Activated T-cell treated with anti-CD3 and anti-CD28 coated beads, Interleukin-2, amount 50 U/mL, for 72 hours (primary cell): ENCODE results near the gene CPNE9. TPM values are rescaled to one million over a fixed set of nuclear protein-coding genes. Genes with fewer than 3 reads are reported as not detected.
A peak's percentile ranks its signal among the peaks of the same experiment; 100 is the strongest.

ENCODE experiments used
- ATAC-seq, 2 donors: fragments of 150-1000 bp; cut with Tn5 transposase; replicated peaks in 1 of 2; 2 replicates each; pipeline ENCODE4 v1.10.0; 2021; ENCODE audit warnings: moderate library complexity in 2 of 2, mild to moderate bottlenecking in 1 of 2
- DNase-seq, 2 donors: peaks; one replicate each; pipeline ENCODE4 v3.0.0; 2021 to 2022; ENCODE audit warnings: mixed read lengths in 1 of 2
- H3K27ac Mint-ChIP-seq: one replicate; pipeline ENCODE4 v1.8.0; 2022; ENCODE audit warnings: mild to moderate bottlenecking, moderate library complexity, mixed read lengths
- H3K27me3 Mint-ChIP-seq: one replicate; pipeline ENCODE4 v1.8.0; 2022; ENCODE audit warnings: low read depth, mixed read lengths
- H3K36me3 Mint-ChIP-seq, 2 donors: one replicate each; pipeline ENCODE4 v1.8.0; 2022; ENCODE audit warnings: mixed read lengths in 2 of 2, mild to moderate bottlenecking in 1 of 2; ENCODE audit not compliant: insufficient read depth in 2 of 2
- H3K4me1 Mint-ChIP-seq: one replicate; pipeline ENCODE4 v1.8.0; 2022; ENCODE audit warnings: low read depth, mixed read lengths
- H3K4me3 Mint-ChIP-seq, 2 donors: one replicate each; pipeline ENCODE4 v1.8.0; 2022; ENCODE audit warnings: mild to moderate bottlenecking in 2 of 2, mixed read lengths in 2 of 2, moderate library complexity in 2 of 2
- H3K9me3 Mint-ChIP-seq, 2 donors: one replicate each; pipeline ENCODE4 v1.8.0; 2022; ENCODE audit warnings: mixed read lengths in 2 of 2
- total RNA-seq, 2 donors: library from RNA; stranded (reverse); gene quantifications; one replicate each; pipeline ENCODE4 v1.2.3, GENCODE V29; 2022

Gene CPNE9
- total RNA-seq, 2 donors from 2014 or later = 0.46 to 0.77 TPM

- H3K4me3 Mint-ChIP-seq = peak overlapping the region; percentile 93 to 96
- no peaks in the 10 kb centered on the region for H3K9me3 Mint-ChIP-seq
- peaks cover 70% of the 10 kb centered on the region for H3K4me1 Mint-ChIP-seq
- peak overlapping the region; percentile 91 for H3K27ac Mint-ChIP-seq
- DNase-seq (no peak), ATAC-seq (peak; percentile 45 to 51)
- peaks cover 0 to 15% of the 10 kb centered on the region in 2 donors for H3K36me3 Mint-ChIP-seq
- H3K27me3 Mint-ChIP-seq = no peaks in the 10 kb centered on the region
Measured at GRCh38 chr3:9730657-9731205, 27.1 kb downstream of the CPNE9 start.

- DNase-seq (peak; percentile 99), ATAC-seq (peak; percentile 96 to 98)
- H3K9me3 Mint-ChIP-seq = no peaks in the 10 kb centered on the region
- peaks cover 75% of the 10 kb centered on the region for H3K4me1 Mint-ChIP-seq
- peak within 1 kb of the TSS; percentile 96 for H3K4me3 Mint-ChIP-seq
- no peaks in the 10 kb centered on the region for H3K27me3 Mint-ChIP-seq
- peaks cover 0 to 17% of the 10 kb centered on the region in 2 donors for H3K36me3 Mint-ChIP-seq
- peak within 1 kb of the TSS; percentile 95 for H3K27ac Mint-ChIP-seq
Measured at GRCh38 chr3:9731206-9732079, 27.8 kb downstream of the CPNE9 start, which contains the start of gene BRPF1. Gene BRPF1 (plus strand): TSS chr3:9731735. CDS start chr3:9734141, 2,406 bp downstream.

- Mint-ChIP-seq H3K4me1 (peaks cover 76% of the 10 kb centered on the region), H3K36me3 (peaks cover 0 to 21% of the 10 kb centered on the region in 2 donors), H3K9me3 (no peaks in the 10 kb centered on the region), H3K27me3 (no peaks in the 10 kb centered on the region), H3K27ac (peak overlapping the region; percentile 95), H3K4me3 (peak overlapping the region; percentile 96)
- peak; percentile 61 to 67 for DNase-seq
- peak in 1 of 2 donors; percentile 8 for ATAC-seq
Measured at GRCh38 chr3:9732080-9732739, 28.6 kb downstream of the CPNE9 start.

DNA sequence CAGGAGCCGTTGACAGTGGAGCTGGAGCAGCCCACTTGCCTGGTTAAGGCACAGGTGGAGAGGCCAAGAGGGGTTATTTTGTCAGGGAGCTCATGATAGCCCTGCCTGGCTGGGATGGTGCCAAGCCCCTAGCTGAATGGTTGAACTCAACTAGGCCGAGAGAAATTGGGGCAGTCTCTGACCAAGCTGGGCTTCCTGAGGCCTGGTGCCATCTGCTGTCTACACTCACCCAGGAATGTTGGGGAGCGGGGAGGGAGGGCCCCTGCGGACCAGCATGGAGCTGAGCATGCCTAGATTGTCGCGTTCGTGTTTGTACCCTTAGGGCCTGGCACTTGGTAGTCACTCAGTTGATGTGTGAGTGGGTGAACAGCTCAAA lies 29.1 kb downstream of the CPNE9 start:
- no peak for ATAC-seq
- H3K27me3 Mint-ChIP-seq = no peaks in the 10 kb centered on the region
- peak overlapping the region; percentile 96 for H3K4me3 Mint-ChIP-seq
- H3K36me3 Mint-ChIP-seq = peaks cover 0 to 21% of the 10 kb centered on the region in 2 donors
- no peak for DNase-seq
- no peaks in the 10 kb centered on the region for H3K9me3 Mint-ChIP-seq
- peak overlapping the region; percentile 95 for H3K27ac Mint-ChIP-seq
- peaks cover 76% of the 10 kb centered on the region for H3K4me1 Mint-ChIP-seq

DNA sequence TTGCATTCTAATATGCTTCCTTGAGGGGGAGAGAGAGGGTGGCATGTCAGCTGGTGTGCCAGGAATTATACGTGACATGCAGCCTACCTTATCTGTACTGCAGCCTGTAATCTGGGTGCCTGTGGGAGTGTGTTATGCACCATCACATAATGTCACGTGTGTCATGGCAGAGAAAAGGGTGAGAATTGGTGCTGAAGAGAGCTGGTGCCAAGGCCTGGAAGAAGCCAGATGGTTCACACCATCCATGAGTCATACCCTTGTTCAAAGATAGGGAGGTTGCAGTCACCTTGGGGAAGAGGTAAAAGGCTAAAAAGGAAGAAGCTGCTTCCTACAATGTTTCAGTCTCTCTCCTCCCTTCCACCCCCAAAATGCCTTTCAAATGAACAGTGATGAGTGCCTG lies 33.2 kb downstream of the CPNE9 start:
- ATAC-seq (peak; percentile 43 to 47), DNase-seq (no peak)
- Mint-ChIP-seq H3K27ac (no peak overlapping the region), H3K36me3 (peaks cover 7 to 33% of the 10 kb centered on the region in 2 donors), H3K4me3 (no peak overlapping the region), H3K4me1 (peaks cover 62% of the 10 kb centered on the region), H3K27me3 (no peaks in the 10 kb centered on the region), H3K9me3 (no peaks in the 10 kb centered on the region)

GRCh38 chr3:9739181-9739580 lies 35.5 kb downstream of the CPNE9 start:
- Mint-ChIP-seq H3K36me3 (peaks cover 7 to 32% of the 10 kb centered on the region in 2 donors), H3K9me3 (no peaks in the 10 kb centered on the region)

DNA sequence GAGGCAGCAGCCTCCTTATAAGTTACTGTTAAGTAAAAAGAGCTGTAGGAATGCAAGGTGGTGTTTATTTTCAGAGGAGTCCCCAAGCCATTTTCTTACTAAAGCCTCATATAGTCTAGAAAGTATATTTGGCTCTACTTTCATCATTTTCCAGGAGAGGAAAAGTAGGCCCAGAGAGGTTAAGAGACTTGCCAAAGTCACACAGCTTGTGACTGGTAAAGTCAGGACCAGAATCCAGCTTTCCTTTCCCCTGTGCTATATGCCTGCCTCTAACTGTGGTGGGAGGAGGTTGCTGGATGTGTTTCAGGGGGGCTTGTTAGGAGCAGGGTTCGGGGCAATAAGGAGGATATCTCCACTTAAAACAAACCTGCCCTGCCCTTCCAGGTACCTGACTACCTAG lies 38.9 kb downstream of the CPNE9 start:
- H3K4me1 Mint-ChIP-seq = peaks cover 42% of the 10 kb centered on the region
- no peak for ATAC-seq
- DNase-seq = no peak
- no peaks in the 10 kb centered on the region for H3K9me3 Mint-ChIP-seq
- H3K27me3 Mint-ChIP-seq = no peaks in the 10 kb centered on the region
- no peak overlapping the region for H3K4me3 Mint-ChIP-seq
- peaks cover 10 to 27% of the 10 kb centered on the region in 2 donors for H3K36me3 Mint-ChIP-seq
- H3K27ac Mint-ChIP-seq = no peak overlapping the region

More at GRCh38 chr3:9739181-9739580, 35.5 kb downstream of the CPNE9 start:
- DNase-seq (no peak), ATAC-seq (no peak)
- Mint-ChIP-seq H3K27ac (no peak overlapping the region), H3K27me3 (no peaks in the 10 kb centered on the region), H3K4me3 (no peak overlapping the region), H3K4me1 (peaks cover 43% of the 10 kb centered on the region)

DNA sequence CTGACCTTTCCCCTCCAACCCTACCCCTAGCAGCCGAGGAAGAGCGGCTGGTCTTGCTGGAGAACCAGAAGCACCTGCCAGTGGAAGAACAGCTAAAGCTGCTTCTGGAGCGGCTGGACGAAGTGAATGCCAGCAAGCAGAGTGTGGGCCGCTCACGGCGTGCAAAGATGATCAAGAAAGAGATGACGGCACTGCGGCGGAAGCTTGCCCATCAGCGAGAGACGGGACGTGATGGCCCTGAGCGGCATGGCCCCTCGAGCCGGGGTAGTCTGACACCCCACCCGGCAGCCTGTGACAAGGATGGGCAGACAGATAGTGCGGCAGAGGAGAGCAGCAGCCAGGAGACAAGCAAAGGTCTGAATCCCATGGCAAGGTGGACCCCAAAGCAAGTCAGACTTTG lies 39.9 kb downstream of the CPNE9 start:
- Mint-ChIP-seq H3K4me3 (no peak overlapping the region), H3K27me3 (no peaks in the 10 kb centered on the region), H3K36me3 (peaks cover 10 to 27% of the 10 kb centered on the region in 2 donors), H3K4me1 (peaks cover 40% of the 10 kb centered on the region), H3K27ac (no peak overlapping the region), H3K9me3 (no peaks in the 10 kb centered on the region)
- ATAC-seq (no peak), DNase-seq (no peak)

GRCh38 chr3:9744162-9744561 lies 40.5 kb downstream of the CPNE9 start:
- Mint-ChIP-seq H3K36me3 (peaks cover 6 to 30% of the 10 kb centered on the region in 2 donors), H3K9me3 (no peaks in the 10 kb centered on the region), H3K4me1 (peaks cover 45% of the 10 kb centered on the region), H3K27ac (no peak overlapping the region), H3K4me3 (no peak overlapping the region), H3K27me3 (no peaks in the 10 kb centered on the region)
- DNase-seq (no peak), ATAC-seq (no peak)

DNA sequence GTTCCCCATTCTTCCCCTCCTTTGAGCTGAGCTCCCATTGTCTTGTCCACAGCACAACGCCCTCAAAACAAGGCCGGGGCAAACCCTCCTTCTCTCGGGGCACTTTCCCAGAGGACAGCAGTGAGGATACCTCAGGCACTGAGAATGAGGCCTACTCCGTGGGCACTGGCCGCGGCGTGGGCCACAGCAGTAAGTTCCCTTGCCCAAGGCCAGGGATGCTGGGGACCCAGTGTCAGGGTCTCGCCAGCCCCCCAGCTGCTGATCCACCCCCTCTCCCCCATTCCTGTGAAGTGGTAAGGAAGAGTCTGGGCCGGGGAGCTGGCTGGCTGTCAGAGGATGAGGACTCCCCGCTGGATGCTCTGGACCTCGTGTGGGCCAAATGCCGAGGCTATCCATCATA lies 41.9 kb downstream of the CPNE9 start:
- Mint-ChIP-seq H3K27ac (no peak overlapping the region), H3K4me1 (peaks cover 52% of the 10 kb centered on the region), H3K36me3 (peaks cover 3 to 26% of the 10 kb centered on the region in 2 donors), H3K9me3 (no peaks in the 10 kb centered on the region), H3K4me3 (no peak overlapping the region), H3K27me3 (no peaks in the 10 kb centered on the region)
- no peak for DNase-seq
- ATAC-seq = no peak

DNA sequence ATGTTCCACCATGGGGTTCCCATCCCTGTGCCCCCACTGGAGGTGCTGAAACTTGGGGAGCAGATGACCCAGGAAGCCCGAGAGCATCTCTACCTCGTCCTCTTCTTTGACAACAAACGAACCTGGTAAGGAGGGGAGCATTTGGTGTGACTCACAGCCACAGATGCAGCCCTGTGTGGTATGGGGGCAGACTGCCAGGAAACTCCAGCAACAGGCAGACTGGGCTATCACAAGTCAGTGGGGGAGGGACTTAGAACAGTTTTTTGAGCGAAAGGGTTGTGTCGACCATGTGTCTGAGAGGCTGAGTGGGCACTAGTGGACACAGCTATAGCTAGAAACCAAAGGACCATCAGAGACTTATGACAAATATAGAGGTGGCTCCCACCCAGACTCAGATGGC lies 42.7 kb downstream of the CPNE9 start:
- peak in 1 of 2 donors; percentile 29 for ATAC-seq

GRCh38 chr3:9747267-9747666 lies 43.6 kb downstream of the CPNE9 start:
- Mint-ChIP-seq H3K27ac (peak overlapping the region; percentile 22), H3K4me1 (peaks cover 70% of the 10 kb centered on the region), H3K27me3 (no peaks in the 10 kb centered on the region), H3K36me3 (peaks cover 3 to 31% of the 10 kb centered on the region in 2 donors), H3K4me3 (peak overlapping the region in 1 of 2 donors; percentile 57), H3K9me3 (no peaks in the 10 kb centered on the region)
- no peak for ATAC-seq
- DNase-seq = peak in 1 of 2 donors; percentile 36

More for the DNA sequence above, 42.7 kb downstream of the CPNE9 start:
- peaks cover 60% of the 10 kb centered on the region for H3K4me1 Mint-ChIP-seq
- peaks cover 3 to 24% of the 10 kb centered on the region in 2 donors for H3K36me3 Mint-ChIP-seq
- peak overlapping the region; percentile 83 for H3K27ac Mint-ChIP-seq
- H3K27me3 Mint-ChIP-seq = no peaks in the 10 kb centered on the region
- H3K4me3 Mint-ChIP-seq = peak overlapping the region; percentile 41 to 57
- DNase-seq = peak; percentile 49 to 71
- H3K9me3 Mint-ChIP-seq = no peaks in the 10 kb centered on the region

DNA sequence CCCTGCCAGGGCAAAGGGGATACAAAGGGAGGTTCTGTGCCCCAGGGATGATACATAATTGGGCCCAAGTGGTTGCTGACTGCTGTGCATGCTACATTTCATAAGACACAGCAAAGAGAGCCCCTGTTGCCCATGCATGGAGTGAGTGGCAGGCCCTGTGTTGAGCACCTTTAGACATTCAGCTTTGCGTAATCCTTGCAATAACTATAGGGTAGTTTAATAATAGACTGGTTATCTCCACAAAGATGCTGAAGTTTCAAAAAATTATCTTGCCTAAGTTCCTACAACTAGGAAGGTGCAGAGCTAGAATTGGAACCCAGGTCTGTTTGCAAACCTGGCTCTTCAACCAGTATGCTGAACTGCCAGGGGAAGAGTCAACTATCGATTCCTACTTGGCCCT lies 44.4 kb downstream of the CPNE9 start:
- H3K4me3 Mint-ChIP-seq = no peak overlapping the region
- H3K36me3 Mint-ChIP-seq = peaks cover 3 to 35% of the 10 kb centered on the region in 2 donors
- no peak overlapping the region for H3K27ac Mint-ChIP-seq
- DNase-seq (no peak), ATAC-seq (no peak)
- no peaks in the 10 kb centered on the region for H3K9me3 Mint-ChIP-seq
- no peaks in the 10 kb centered on the region for H3K27me3 Mint-ChIP-seq
- H3K4me1 Mint-ChIP-seq = peaks cover 75% of the 10 kb centered on the region
